Activated CD4-positive, alpha-beta T cell treated with anti-CD3 and anti-CD28 coated beads for 4 hours (primary cell): ENCODE data around the gene MESP1.
"Not testable (repeated sequence)": the region's sequence is repeated elsewhere in the genome, so short reads cannot be mapped to it uniquely, and the experiment has no call there.

ENCODE experiments used
- DNase-seq, 2 donors: peaks; one replicate each; pipeline ENCODE4 v3.0.0-alpha.2; 2020

The MESP1 gene, protein sequence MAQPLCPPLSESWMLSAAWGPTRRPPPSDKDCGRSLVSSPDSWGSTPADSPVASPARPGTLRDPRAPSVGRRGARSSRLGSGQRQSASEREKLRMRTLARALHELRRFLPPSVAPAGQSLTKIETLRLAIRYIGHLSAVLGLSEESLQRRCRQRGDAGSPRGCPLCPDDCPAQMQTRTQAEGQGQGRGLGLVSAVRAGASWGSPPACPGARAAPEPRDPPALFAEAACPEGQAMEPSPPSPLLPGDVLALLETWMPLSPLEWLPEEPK

GRCh38 chr15:89750560-89751542, at the start of gene MESP1:
Gene MESP1 (minus strand): TSS chr15:89751249. CDS start chr15:89751231, 18 bp downstream.
- peak; percentile 82 to 87 for DNase-seq

GRCh38 chr15:89799918-89800498, 49.0 kb upstream of the MESP1 start:
- no peak for DNase-seq

DNA sequence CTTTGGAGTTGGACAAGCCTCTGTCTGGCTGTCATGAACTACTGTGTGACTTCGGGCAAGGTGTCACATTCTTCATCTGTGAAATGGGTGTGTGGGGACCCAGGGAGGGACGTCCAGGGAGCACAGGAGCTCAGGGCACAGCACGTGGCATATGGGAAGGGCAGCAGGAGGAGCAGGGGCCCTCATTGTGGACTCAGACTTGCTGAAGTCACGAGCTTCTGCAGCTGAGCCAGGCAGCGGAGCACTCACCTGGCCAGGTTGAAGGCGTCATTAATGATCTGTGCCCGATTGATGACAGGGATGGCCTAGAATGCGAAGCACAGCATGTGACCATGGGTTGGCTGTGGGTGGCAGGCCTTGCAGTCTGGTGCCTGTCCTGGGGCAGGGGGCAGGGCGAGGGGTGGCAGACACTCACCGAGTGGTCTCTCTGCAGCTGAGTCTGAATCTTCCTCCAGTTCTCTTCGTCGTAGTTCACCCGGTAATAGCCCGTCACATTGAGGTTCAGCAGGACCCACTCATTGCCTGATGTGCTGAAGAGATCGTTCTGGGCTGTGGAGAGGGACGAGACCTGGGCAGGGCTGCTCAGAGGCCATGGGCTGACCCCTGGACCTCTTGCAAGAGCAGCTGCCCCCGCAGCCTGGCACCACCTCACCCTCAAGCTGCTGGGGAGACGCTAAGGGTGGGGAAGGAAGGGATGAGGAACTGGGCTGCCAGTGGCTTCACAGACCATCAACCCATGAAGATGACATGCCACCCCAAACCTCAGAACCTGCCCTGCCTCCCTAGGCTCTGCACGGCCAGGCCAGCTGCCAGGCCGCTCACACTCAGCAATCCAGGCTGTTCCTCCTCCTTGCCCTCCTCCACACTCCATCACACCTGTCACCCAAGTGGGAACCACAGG, 48.2 kb upstream of the MESP1 start:
- no peak for DNase-seq

GRCh38 chr15:89797678-89798201, 46.7 kb upstream of the MESP1 start:
- DNase-seq: no peak

GRCh38 chr15:89795996-89796395, 44.9 kb upstream of the MESP1 start:
- DNase-seq: no peak

GRCh38 chr15:89794627-89795241, 43.7 kb upstream of the MESP1 start:
- DNase-seq: no peak

DNA sequence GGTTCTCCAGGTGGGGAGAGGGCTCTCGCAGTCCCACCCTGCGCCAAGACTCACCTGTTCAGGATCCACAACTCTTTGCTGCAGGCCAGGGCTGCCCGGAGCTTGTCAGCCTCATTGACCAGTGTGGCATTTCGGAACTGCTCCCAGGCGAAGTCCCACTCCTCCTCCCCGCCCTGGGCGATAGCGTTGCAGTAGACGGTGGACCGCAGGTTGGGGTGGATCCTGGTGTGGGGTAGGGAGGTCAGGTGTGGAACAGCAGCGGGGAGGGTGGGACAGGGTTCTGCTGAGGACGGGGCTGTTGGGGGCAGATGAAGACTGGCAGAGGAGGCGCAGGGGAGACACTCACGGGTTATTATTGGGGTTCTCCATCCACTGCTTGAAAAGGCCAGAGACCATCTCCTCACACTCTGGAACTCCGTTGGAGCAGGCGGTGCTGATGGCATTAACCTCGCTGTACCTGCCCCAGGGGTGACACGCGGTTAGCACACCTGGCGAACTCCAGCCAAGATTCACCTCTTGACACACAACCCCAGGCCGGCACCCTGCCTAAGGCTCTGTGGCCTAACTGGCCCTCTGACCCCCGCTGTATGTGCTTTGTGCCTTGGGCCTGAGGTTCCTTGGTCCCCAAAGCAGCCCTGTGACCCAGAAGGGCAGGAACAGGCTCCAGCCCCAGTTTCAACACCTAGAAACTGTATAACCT, 41.2 kb upstream of the MESP1 start:
- no peak for DNase-seq

GRCh38 chr15:89790661-89791060, 39.6 kb upstream of the MESP1 start:
- no peak for DNase-seq

- no peak for DNase-seq
Measured at GRCh38 chr15:89790206-89790605, 39.2 kb upstream of the MESP1 start.

- not testable (repeated sequence) for DNase-seq
Measured at GRCh38 chr15:89788585-89788984, 37.5 kb upstream of the MESP1 start.

- no peak for DNase-seq
Measured at GRCh38 chr15:89787944-89788343, 36.9 kb upstream of the MESP1 start.

DNA sequence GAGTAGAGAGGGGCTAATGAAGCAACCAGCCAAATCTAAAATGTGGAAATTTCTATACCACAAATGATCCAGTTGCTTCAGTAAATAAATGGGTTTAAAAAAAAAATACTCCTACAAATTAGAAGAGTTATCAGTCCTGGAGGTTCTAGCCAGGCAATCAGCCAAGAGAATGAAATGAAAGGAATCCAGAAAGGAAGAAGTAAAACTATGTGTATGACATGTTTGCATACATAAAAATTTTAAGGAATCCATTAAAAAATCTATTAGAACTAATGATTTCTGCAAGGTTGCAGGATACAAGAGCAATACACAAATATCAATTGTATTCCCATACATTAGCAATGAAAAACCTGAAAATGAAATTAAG, 34.7 kb upstream of the MESP1 start:
- no peak for DNase-seq

GRCh38 chr15:89785064-89785773, 34.2 kb upstream of the MESP1 start:
- DNase-seq: no peak

DNA sequence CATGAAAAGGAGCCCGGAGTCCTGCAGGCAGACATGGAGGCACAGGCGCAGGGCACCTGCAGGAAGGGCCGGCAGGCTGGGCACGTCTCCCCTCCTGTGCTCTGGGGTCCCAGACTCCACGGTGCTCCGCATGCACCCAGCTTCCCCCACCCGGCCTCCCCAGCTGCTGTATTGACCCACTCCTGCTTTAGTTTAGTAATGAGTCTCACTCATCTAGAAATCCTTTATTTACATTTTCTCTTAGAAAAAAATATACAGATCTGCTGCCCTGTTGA, 33.6 kb upstream of the MESP1 start:
- DNase-seq: no peak

GRCh38 chr15:89783861-89784685, 33.0 kb upstream of the MESP1 start:
- no peak for DNase-seq

GRCh38 chr15:89783111-89783860, 32.2 kb upstream of the MESP1 start:
- no peak for DNase-seq

DNA sequence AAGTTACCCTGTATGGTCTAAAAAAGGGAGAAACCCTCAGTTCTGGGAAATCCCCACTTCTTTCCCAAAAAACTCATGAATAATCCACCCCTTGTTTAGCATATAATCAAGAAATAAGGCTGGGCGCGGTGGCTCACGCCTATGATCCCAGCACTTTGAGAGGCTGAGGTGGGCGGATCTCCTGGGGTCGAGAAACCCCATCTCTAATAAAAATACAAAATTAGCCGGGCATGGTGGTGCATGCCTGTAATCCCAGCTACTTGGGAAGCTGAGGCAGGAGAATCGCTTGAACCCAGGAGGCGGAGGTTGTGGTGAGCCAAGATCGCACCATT, 31.5 kb upstream of the MESP1 start:
- DNase-seq: not testable (repeated sequence)

GRCh38 chr15:89781891-89782618, 31.0 kb upstream of the MESP1 start:
- DNase-seq: no peak

- no peak for DNase-seq
Measured at GRCh38 chr15:89781055-89781454, 30.0 kb upstream of the MESP1 start.
